Stimulated activated CD4-positive, alpha-beta T cell treated with anti-CD3 and anti-CD28 coated beads, Interleukin-1b, Interleukin-23, amount 100 ng/mL, for 48 hours (primary cell): ENCODE results near the gene ACSM6.
"Not testable (repeated sequence)": the region's sequence is repeated elsewhere in the genome, so short reads cannot be mapped to it uniquely, and the experiment has no call there.

Source experiments
- DNase-seq: peaks from one replicate; pipeline ENCODE4 v3.0.0-alpha.2; 2020

Gene ACSM6

DNA sequence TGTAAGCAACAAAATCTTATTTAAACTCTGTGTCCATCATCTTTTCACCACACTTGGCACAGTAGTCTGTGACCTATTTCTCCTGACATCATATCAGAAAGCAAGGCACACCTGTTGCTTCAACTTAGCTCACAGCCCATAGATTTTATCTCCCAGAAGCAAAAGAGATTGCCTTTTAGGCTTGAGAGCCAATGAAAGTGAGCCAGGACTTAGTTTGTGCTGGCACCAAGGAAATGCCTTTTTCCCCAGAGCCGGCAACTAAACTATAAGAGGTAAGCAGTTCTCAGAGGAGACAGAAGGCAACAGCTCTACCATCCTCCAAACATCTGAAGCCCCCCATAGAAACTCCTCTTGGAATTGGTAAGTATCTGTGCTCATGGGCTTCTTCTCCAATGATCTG is at the start of gene ACSM6:
ACSM6 (plus strand) TSS at position 295 of the 400 bp plus-strand sequence. CDS start 248 bp downstream, outside the sequence.
- DNase-seq: no peak

DNA sequence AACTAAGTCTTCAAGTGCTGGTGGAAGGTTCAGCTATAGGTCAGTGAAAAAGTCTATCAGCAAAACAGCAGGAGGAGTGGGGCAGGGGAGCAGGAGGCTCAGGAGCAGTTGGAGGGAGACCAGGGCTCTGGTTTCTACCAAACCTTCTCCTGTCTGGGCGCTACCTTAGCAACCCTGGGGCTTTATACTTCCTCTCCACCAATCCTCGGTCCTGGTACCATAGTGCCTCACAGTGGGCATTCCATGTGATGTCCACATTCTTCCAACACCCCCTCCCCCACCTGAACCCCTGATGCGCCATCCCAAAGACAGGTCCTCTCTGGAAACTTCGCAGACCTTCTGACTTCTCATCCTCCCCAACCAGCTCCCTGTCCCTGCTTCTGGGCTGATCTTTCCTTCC is 25.3 kb upstream of the ACSM6 start:
- no peak for DNase-seq

DNA sequence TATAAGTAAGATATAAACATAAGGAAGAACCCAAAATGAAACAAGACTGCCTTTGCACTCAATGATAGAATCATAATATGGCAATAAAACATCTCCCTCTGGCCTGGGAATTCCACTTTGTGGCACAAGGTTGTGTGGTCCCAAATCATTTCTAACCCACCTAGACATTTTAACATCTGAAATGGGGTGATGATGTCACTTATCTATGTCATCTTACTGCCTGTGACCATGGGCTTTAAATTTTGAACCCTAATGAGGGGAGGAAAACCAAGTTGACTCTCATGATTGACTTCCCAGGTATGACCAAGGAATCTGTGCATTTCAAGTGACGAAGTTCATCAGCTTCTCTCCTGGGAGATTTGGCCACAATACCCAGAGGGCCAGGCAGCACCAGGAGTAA is 24.5 kb upstream of the ACSM6 start:
- no peak for DNase-seq

DNA sequence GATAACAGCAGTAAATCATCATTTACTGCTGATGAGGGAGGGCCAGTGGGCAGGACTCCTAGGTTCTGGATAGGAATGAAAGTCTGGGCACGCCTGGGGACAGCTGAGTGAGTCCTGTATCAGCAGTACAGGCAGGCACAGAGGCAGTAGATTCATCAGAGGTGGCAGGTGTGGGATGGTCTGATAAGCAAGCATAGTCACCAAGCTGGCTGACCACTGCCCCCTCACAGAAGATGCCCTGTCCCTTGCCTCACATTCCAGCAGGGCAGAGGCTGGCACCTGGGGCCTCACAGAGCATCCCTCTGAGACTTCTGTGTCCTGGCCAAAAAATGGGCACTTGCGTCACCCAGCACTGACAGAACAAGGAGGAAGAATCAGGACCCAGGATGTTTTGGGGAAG is 23.2 kb upstream of the ACSM6 start:
- DNase-seq: no peak

GRCh38 chr10:95171336-95171735 is 22.7 kb upstream of the ACSM6 start:
- no peak for DNase-seq

DNA sequence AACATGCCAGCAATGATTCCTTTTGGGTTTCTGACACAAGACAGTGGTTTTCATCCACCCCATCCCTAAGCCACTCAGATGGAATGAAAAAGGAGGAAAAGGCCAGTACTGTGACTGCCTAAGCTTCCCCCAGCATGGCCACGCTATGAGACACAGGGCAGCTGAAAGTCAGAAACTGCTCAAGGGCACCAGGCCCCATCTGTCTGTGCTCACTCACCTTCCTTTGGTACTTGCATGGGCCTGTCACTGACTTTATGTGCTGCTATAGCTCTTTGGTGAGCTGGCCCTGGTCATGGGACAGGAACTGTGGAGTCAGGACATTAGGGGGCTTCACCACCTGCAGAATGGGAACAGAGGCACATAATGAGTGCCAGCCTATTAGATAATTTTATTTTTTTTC is 21.2 kb upstream of the ACSM6 start:
- DNase-seq: no peak

DNA sequence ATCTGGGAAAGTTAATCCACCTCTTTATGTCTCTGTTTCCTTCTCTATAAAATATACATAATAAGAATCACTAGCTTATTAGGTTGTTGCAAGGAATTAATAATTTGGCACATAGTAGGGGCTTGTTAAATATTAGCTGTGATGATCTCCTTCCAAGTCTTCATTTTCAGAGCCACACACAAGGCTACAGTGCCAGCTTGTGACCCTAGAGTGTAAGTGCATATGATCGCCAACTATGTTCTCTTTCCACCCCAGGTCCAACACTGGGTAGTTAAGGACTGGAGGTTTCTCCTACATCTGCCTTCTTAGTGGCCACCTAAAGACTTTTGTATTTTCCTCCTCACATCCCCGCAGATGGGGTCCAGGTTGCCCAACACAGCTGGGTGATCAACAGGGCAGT is 17.9 kb upstream of the ACSM6 start:
- DNase-seq: no peak

DNA sequence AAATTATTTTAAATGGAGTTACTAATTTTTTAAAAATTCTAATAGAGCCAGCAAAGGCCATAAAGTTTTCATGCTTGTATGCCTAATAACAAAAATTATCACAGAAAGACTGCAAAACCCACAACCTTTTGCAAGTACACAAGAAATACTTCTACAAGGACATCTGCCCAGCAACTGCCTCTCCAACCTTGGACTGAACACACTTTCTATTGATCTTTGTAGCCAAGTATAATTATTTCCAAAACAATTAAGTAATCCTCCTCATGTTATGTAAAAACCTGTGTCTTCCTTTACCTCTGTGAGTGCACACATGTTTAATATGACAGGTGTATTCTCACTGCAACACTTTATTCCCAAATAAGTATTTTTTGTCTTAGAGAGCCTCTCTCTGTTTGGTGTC is 16.6 kb upstream of the ACSM6 start:
- DNase-seq: no peak

DNA sequence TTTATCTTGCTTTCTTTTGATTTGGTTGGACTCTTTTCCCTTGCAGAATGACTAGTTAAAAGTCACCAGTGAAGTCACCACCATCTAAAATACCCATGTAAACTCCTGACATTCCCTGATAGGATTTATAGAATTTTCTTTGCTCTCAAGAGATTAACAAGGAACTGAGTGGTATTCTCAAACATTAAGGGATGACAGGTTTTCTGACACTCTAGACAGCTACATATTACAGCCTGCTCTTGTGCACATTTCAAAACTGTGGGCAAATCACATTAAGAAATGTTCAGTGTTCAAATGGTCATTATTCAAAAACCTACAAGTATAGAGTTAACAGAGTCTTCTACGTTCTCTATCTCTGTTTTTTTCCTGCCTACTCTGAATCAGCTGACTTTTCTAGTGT is 15.8 kb upstream of the ACSM6 start:
- no peak for DNase-seq

GRCh38 chr10:95178797-95179196 is 15.2 kb upstream of the ACSM6 start:
- DNase-seq: no peak

DNA sequence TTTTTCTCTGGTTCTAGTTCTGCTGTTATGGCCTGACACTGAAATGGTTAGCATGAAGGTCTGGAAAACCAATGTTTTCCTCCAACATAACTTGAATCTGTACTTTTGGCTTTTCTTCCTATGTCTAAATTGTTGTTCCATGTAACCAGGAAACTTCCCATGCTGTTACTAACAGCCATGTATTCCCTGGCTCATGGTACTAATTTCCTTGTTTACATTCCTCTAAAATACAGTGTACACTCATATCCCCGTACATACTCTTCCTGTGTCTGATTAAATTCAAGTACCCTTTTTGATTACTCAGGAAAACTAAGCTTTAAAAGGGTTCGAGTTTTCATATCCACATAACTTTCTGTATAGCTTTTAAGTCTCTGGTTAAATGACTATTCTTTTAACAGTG is 12.3 kb upstream of the ACSM6 start:
- DNase-seq: no peak

DNA sequence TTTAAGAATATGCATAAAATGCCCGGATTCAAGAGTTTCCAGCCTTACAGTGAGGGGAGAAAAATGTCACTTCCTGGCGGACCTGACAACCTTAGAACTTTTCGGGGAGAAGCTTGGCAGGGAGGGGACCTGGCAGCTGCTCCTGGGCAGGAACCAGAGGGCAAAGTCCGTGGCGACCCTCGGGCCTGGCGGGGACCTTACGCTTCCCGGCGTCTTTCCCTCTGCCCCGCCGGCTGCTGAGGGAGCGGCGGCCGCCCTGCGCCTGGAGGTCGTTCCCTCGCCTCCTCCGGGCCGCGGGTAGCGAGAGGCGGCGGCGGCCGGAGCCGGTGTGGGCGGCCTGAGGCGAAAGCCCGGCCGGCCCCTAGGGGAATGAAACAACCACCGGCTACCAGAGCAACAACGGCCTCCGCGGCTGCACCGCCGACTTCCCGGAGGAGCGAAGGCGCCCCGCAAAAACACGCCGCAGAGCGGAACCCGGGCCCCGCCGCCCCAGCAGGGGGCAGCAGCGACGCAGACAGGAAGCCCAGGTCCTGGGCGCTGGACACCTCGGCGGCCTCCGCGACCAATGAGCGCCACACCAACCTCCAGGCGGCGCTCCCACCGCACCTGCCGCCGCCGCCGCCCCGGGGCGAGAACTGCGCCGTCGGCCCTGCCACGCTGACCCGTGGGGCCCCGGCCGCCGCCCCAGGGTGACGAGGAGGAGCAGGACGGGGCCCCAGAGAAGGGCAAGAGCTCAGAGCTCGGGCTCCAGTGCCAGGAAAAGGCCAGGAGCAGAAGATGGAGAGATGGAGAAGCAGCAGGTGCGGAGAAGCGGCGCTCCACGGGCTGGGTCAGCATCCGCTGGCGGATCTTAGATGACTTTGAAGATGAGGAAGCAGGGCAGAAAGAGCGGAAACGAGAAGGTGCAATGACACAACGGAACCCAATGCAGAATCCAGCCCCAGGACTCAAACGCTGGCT is 10.5 kb upstream of the ACSM6 start:
- peak; percentile 73 for DNase-seq

- DNase-seq: no peak
These were observed 6.4 kb upstream of the ACSM6 start for GRCh38 chr10:95187617-95188016.

GRCh38 chr10:95188593-95188992 is 5.4 kb upstream of the ACSM6 start:
- no peak for DNase-seq

DNA sequence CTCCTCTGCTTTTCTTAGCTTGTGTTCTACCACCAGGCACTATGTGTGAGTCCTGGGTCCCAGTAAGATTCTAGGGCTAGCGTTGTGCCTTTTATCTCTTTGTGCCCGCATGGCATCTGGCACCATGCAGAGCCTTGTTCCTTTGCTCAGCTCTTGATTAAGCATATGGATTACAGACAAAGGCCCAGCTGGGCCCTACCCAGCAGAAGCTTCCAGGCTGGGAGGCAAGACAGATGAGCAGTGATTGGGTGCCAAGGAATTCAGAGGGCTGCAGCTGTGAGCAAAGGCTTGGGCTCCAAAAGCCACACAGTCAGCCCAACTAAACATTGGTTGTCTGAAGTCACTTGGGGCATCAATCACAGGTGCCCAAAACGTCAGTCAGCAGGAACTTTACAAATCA is 2.0 kb downstream of the ACSM6 start:
- DNase-seq: no peak

- no peak for DNase-seq
These were observed 7.7 kb downstream of the ACSM6 start for GRCh38 chr10:95201736-95202135.

- not testable (repeated sequence) for DNase-seq
These were observed 8.8 kb downstream of the ACSM6 start for GRCh38 chr10:95202865-95203264.

DNA sequence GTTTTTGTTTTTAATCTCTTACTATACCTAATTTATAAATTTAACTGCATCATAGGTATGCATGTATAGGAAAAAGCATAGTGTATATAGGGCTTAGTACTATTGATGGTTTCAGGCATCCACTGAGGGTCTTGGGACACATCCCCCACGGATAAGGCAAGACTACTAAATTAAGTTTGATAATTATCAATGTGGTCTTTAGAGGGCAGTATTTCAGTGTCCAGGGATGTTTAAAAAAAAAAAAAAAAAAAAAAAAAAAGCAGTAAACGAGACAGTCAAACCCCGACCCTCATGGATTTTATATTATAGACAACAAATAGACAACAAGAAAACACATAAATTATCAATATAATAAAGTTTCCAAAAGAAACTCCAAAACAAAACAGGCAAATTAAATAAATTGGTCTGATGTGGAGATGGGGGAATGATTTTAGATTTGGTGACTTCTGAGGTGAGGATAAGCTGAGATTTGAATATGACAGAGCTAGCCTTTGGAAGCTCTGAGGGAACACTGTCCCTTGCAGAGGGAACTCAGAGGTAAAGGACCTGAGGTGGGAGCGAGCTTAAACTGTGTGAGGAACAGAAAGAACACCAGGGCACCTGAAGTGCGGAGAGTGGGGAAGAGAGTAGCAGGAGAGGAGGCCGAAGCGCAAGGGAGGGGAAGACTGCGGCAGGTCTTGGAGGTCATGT is 14.8 kb downstream of the ACSM6 start:
- DNase-seq: no peak

DNA sequence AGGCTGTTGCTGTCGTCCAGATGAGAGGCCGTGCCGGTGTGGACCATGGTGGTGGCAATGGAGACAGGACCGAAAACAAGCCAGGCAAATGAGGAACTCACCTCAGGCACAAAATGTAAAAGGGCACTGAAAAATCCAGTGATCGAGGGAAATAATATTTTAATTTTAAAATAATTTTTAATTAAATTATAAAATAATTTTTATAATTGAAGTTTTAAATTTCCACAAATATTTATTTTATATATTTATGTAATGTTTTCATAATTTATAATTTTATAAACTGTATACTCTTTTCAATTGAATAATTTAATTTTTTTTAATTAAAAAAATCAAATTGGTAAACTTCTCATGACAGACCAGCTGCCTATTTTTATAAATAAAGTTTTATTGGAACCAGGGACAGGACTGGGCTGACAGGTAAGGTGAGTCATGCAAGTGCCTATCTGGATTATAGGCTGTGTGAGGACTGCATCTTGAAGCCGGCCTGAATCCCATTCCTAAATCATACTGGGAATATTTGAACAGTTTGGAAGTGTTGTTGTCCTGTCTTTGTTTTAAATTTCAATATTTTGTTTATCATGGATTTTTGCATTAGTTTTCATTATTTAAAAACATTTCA is 15.6 kb downstream of the ACSM6 start:
- no peak for DNase-seq

DNA sequence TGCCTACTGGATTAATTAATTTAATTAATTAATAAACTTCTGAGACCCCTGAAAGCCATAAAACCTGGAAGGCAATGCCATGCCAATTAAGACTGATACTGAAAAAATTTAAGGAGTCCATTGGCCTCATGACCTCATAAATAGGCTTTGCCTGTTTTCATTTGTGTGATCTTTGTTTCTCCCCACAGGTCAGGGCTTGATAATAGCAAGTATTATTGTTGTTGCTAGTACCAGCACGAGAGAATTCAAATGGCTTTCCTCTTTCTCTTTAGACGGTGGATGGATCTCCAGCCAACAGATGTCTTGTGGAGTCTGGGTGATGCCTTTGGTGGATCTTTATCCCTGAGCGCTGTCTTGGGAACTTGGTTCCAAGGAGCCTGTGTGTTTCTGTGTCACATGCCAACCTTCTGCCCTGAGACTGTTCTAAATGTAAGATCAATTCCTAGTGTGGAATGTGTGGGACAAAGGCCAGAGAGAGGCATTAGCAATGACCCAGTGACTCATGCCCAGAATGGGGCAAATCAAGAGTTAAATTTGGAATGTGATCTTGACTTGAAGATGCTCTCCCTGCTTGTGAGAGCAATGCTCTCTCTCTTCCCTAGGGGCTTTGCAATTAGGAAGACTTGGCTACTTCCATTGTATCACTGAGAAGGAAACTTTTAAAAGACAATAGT is 17.7 kb downstream of the ACSM6 start:
- DNase-seq: no peak

GRCh38 chr10:95214369-95214768 is 20.3 kb downstream of the ACSM6 start:
- no peak for DNase-seq

GRCh38 chr10:95214793-95215192 is 20.8 kb downstream of the ACSM6 start:
- no peak for DNase-seq

DNA sequence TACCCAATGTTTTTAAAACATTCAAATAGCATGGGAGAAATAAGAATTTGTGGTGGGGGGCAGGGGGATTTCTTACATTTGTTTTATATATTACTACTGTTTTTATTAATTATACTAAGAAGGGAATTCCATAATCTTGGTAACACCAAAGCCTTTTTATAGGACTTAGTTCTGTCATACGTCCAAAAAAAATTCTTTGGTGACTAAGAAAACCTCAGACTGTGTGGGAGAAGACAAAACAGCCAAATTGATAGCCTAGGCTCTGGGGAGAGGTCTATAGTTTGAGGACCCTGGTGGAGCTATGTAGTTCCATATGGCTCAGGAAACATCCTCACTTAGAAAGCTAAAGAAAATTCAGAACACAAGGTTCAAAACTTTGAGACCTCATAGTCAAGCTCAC is 23.4 kb downstream of the ACSM6 start:
- no peak for DNase-seq
